ENCODE results near the gene RTL3.

The RTL3 gene

GRCh38 chrX:78619834-78620233, 39.3 kb downstream of the RTL3 start:
- DNase-seq (ENCODE audit: low read depth): no peak

- DNase-seq (ENCODE audit: low read depth): no peak
These were observed 40.1 kb downstream of the RTL3 start for GRCh38 chrX:78618987-78619386.

GRCh38 chrX:78614264-78614663, 44.9 kb downstream of the RTL3 start:
- DNase-seq (ENCODE audit: low read depth): no peak
